SK-N-SH treated with all-trans-retinoic acid at 6 μM for 48 hours (cell line): ENCODE results near the gene THRAP3.
A peak's percentile ranks its signal among the peaks of the same experiment; 100 is the strongest.
"Not testable (repeated sequence)": the region's sequence is repeated elsewhere in the genome, so short reads cannot be mapped to it uniquely, and the experiment has no call there.

ENCODE experiments used
- ATAC-seq: fragments of 200-7000 bp; cut with Tn5 transposase; 3 replicates; pipeline ENCODE4 v1.9.1; 2020; ENCODE audit warnings: mild to moderate bottlenecking, moderate library complexity
- ARNTL ChIP-seq: fragments of 450-650 bp; formaldehyde crosslinking; IDR thresholded peaks from 2 replicates; pipeline ENCODE4 v1.5.0; 2020; ENCODE audit warnings: low read depth, mild to moderate bottlenecking, moderate library complexity, borderline replicate concordance
- CSDC2 ChIP-seq: fragments of 250-450 bp; sonication (Bioruptor Pico); IDR thresholded peaks from 2 replicates; pipeline ENCODE4 v1.5.0; 2020; ENCODE audit warnings: mild to moderate bottlenecking, moderate library complexity
- ESRRG ChIP-seq: fragments of 250-450 bp; sonication (Bioruptor Pico); IDR thresholded peaks from 2 replicates; pipeline ENCODE4 v1.6.1; 2021; ENCODE audit warnings: mild to moderate bottlenecking
- GLIS3 ChIP-seq: fragments of 250-450 bp; sonication (Bioruptor Pico); IDR thresholded peaks from 2 replicates; pipeline ENCODE4 v1.5.0; 2020; ENCODE audit warnings: mild to moderate bottlenecking, moderate library complexity
- ISL1 ChIP-seq: fragments of 250-450 bp; sonication (Bioruptor Pico); IDR thresholded peaks from 2 replicates; pipeline ENCODE4 v2.1.2; 2022; ENCODE audit warnings: mild to moderate bottlenecking, moderate library complexity
- OSR1 ChIP-seq: fragments of 250-450 bp; sonication (Bioruptor Pico); IDR thresholded peaks from 2 replicates; pipeline ENCODE4 v1.8.0; 2022; ENCODE audit warnings: moderate library complexity, mild to moderate bottlenecking, inconsistent platforms
- PATZ1 ChIP-seq: fragments of 250-450 bp; sonication (Bioruptor Pico); IDR thresholded peaks from 2 replicates; pipeline ENCODE4 v1.8.0; 2020; ENCODE audit warnings: mild to moderate bottlenecking, moderate library complexity, borderline replicate concordance
- PPARA ChIP-seq: fragments of 250-450 bp; sonication (Bioruptor Pico); IDR thresholded peaks from 2 replicates; pipeline ENCODE4 v1.5.0; 2020; ENCODE audit warnings: mild to moderate bottlenecking, borderline replicate concordance
- RARB ChIP-seq: fragments of 250-450 bp; sonication (Bioruptor Pico); IDR thresholded peaks from 2 replicates; pipeline ENCODE4 v1.8.0; 2021; ENCODE audit warnings: mild to moderate bottlenecking, moderate library complexity
- SNAI2 ChIP-seq: fragments of 250-450 bp; sonication (Bioruptor Pico); IDR thresholded peaks from 2 replicates; pipeline ENCODE4 v1.5.0; 2020; ENCODE audit warnings: mild to moderate bottlenecking, moderate library complexity
- TOX ChIP-seq: fragments of 250-450 bp; sonication (Bioruptor Pico); IDR thresholded peaks from 2 replicates; pipeline ENCODE4 v1.8.0; 2021; ENCODE audit warnings: mild to moderate bottlenecking, moderate library complexity, borderline replicate concordance
- ZC3H10 ChIP-seq: fragments of 250-450 bp; sonication (Bioruptor Pico); IDR thresholded peaks from 2 replicates; pipeline ENCODE4 v1.5.1; 2021; ENCODE audit warnings: mild to moderate bottlenecking, moderate library complexity
- ZFP30 ChIP-seq: fragments of 450-650 bp; formaldehyde crosslinking; IDR thresholded peaks from 2 replicates; pipeline ENCODE4 v1.5.0; 2022; ENCODE audit warnings: mild to moderate bottlenecking, moderate library complexity
- ZNF565 ChIP-seq: fragments of 450-650 bp; formaldehyde crosslinking; conservative IDR thresholded peaks from 2 replicates; pipeline ENCODE4 v1.5.0; 2020; ENCODE audit warnings: low read depth, mild to moderate bottlenecking, moderate library complexity
- ZNF8 ChIP-seq: fragments of 450-650 bp; formaldehyde crosslinking; IDR thresholded peaks from 2 replicates; pipeline ENCODE4 v1.5.0; 2020; ENCODE audit warnings: mild to moderate bottlenecking, moderate library complexity
- TF ChIP-seq, protein P1 (sequence below): fragments of 250-450 bp; sonication (Bioruptor Pico); IDR thresholded peaks from 2 replicates; pipeline ENCODE4 v1.8.0; 2021; ENCODE audit warnings: low read depth, mild to moderate bottlenecking, moderate library complexity, borderline replicate concordance
- TF ChIP-seq, protein P2 (sequence below): fragments of 250-450 bp; sonication (Bioruptor Pico); IDR thresholded peaks from 2 replicates; pipeline ENCODE4 v1.5.0; 2020; ENCODE audit warnings: mild to moderate bottlenecking, moderate library complexity
- TF ChIP-seq, protein P3 (sequence below): fragments of 250-450 bp; sonication (Bioruptor Pico); IDR thresholded peaks from 2 replicates; pipeline ENCODE4 v1.5.1; 2020; ENCODE audit warnings: low read depth, mild to moderate bottlenecking, moderate library complexity

The THRAP3 gene

GRCh38 chr1:36239941-36240637 is 15.8 kb downstream of the THRAP3 start:
- TF ChIP-seq GLIS3 (CRISPR knock-in tag) (no peak), ZFP30 (CRISPR knock-in tag) (no peak), ARNTL (CRISPR knock-in tag) (no peak), TOX (no peak), ZC3H10 (CRISPR knock-in tag) (no peak), SNAI2 (CRISPR knock-in tag) (no peak), ISL1 (no peak), PATZ1 (CRISPR knock-in tag) (no peak), OSR1 (CRISPR knock-in tag) (no peak), PPARA (CRISPR knock-in tag) (no peak), ESRRG (CRISPR knock-in tag) (no peak)
- TF ChIP-seq, protein P1, sequence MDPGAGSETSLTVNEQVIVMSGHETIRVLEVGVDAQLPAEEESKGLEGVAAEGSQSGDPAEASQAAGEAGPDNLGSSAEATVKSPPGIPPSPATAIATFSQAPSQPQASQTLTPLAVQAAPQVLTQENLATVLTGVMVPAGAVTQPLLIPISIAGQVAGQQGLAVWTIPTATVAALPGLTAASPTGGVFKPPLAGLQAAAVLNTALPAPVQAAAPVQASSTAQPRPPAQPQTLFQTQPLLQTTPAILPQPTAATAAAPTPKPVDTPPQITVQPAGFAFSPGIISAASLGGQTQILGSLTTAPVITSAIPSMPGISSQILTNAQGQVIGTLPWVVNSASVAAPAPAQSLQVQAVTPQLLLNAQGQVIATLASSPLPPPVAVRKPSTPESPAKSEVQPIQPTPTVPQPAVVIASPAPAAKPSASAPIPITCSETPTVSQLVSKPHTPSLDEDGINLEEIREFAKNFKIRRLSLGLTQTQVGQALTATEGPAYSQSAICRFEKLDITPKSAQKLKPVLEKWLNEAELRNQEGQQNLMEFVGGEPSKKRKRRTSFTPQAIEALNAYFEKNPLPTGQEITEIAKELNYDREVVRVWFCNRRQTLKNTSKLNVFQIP, result no peak
- TF ChIP-seq, protein P2, sequence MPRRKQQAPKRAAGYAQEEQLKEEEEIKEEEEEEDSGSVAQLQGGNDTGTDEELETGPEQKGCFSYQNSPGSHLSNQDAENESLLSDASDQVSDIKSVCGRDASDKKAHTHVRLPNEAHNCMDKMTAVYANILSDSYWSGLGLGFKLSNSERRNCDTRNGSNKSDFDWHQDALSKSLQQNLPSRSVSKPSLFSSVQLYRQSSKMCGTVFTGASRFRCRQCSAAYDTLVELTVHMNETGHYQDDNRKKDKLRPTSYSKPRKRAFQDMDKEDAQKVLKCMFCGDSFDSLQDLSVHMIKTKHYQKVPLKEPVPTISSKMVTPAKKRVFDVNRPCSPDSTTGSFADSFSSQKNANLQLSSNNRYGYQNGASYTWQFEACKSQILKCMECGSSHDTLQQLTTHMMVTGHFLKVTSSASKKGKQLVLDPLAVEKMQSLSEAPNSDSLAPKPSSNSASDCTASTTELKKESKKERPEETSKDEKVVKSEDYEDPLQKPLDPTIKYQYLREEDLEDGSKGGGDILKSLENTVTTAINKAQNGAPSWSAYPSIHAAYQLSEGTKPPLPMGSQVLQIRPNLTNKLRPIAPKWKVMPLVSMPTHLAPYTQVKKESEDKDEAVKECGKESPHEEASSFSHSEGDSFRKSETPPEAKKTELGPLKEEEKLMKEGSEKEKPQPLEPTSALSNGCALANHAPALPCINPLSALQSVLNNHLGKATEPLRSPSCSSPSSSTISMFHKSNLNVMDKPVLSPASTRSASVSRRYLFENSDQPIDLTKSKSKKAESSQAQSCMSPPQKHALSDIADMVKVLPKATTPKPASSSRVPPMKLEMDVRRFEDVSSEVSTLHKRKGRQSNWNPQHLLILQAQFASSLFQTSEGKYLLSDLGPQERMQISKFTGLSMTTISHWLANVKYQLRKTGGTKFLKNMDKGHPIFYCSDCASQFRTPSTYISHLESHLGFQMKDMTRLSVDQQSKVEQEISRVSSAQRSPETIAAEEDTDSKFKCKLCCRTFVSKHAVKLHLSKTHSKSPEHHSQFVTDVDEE, result no peak
- TF ChIP-seq, protein P3, sequence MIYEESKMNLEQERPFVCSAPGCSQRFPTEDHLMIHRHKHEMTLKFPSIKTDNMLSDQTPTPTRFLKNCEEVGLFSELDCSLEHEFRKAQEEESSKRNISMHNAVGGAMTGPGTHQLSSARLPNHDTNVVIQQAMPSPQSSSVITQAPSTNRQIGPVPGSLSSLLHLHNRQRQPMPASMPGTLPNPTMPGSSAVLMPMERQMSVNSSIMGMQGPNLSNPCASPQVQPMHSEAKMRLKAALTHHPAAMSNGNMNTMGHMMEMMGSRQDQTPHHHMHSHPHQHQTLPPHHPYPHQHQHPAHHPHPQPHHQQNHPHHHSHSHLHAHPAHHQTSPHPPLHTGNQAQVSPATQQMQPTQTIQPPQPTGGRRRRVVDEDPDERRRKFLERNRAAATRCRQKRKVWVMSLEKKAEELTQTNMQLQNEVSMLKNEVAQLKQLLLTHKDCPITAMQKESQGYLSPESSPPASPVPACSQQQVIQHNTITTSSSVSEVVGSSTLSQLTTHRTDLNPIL, result no peak
- ATAC-seq, result peak; percentile 26; the same call in 2 of the 3 replicates

GRCh38 chr1:36247538-36247937 is 23.3 kb downstream of the THRAP3 start:
- no peak for ATAC-seq
- no peak for TF ChIP-seq ZNF8 (CRISPR knock-in tag)
- TF ChIP-seq ZC3H10 (CRISPR knock-in tag), result no peak

GRCh38 chr1:36248250-36248894 is 24.1 kb downstream of the THRAP3 start:
- TF ChIP-seq RARB (no peak), ZFP30 (CRISPR knock-in tag) (no peak), ISL1 (no peak), CSDC2 (CRISPR knock-in tag) (no peak), SNAI2 (CRISPR knock-in tag) (no peak)
- ATAC-seq, result peak; percentile 77

- no peak for TF ChIP-seq PPARA (CRISPR knock-in tag)
- TF ChIP-seq ZNF565 (CRISPR knock-in tag), result no peak
- TF ChIP-seq SNAI2 (CRISPR knock-in tag), result no peak
- TF ChIP-seq, protein P1, result no peak
- TF ChIP-seq TOX, result no peak
- no peak for TF ChIP-seq ZNF8 (CRISPR knock-in tag)
- no peak for ATAC-seq
Observed at GRCh38 chr1:36251794-36252481, 27.7 kb downstream of the THRAP3 start.

- ATAC-seq, result not testable (repeated sequence)
Observed at GRCh38 chr1:36252482-36252824, 28.2 kb downstream of the THRAP3 start.
